A549 (cell line): Measurements from ENCODE around the gene WHRN. TPM values are rescaled to one million over a fixed set of nuclear protein-coding genes. Genes with fewer than 3 reads are reported as not detected.

Source experiments
- ATAC-seq, 2 experiments: fragments of 200-7000 bp in 1 of 2; fragments of >200 bp in 1 of 2; cut with Nextera tagmentation in 1 of 2; cut with Tn5 transposase in 1 of 2; 3 replicates each; pipeline versions ENCODE4 v1.8.0 to v1.9.1; 2018 to 2020; ENCODE audit warnings: mild to moderate bottlenecking in 1 of 2, moderate library complexity in 1 of 2
- CTCF ChIA-PET: fragments of 300-600 bp; sonication (Branson Sonifier 250); formaldehyde crosslinking; extraction: SDS; loops from one replicate; lab custom pipeline; 2021; ENCODE audit warnings: antibody characterized with exemption, inconsistent platforms; lab: Yijun Ruan, JAX
- POLR2A ChIA-PET: fragments of 350-600 bp; formaldehyde crosslinking; extraction: SDS; loops from one replicate; lab custom pipeline; 2021; ENCODE audit warnings: antibody characterized with exemption, inconsistent platforms; lab: Yijun Ruan, JAX
- DNase-seq, 2 experiments: peaks; one replicate each; pipeline versions ENCODE4 v3.0.0 to v3.0.0-alpha.2; 2011 to 2016; ENCODE audit warnings: low read depth in 1 of 2, low spot score in 1 of 2
- FAIRE-seq: peaks from 2 replicates; lab custom pipeline; 2011; peaks lifted over from hg19 to GRCh38; lab: Jason Lieb, UNC
- H3K27ac ChIP-seq, 2 experiments: fragments of >200 bp; sonication (Bioruptor Twin); formaldehyde crosslinking; 3 replicates each; pipeline ENCODE4 v1.5.1; 2016 to 2017
- H3K4me1 ChIP-seq: fragments of >200 bp; sonication (Bioruptor Twin); formaldehyde crosslinking; 3 replicates; pipeline ENCODE4 v1.6.1; 2016
- H3K4me2 ChIP-seq: fragments of >200 bp; sonication (Bioruptor Twin); formaldehyde crosslinking; 3 replicates; pipeline ENCODE4 v1.6.1; 2016
- H3K4me3 ChIP-seq: fragments of >200 bp; sonication (Bioruptor Twin); formaldehyde crosslinking; 3 replicates; pipeline ENCODE4 v1.5.1; 2016
- H3K9me3 ChIP-seq: fragments of >200 bp; sonication (Bioruptor Twin); formaldehyde crosslinking; 3 replicates; pipeline ENCODE4 v1.6.1; 2016
- CBX2 ChIP-seq: fragments of 200-600 bp; sonication (generic); IDR thresholded peaks from 2 replicates; pipeline ENCODE4 v1.6.1; 2016; ENCODE audit warnings: low read depth, mild to moderate bottlenecking, borderline replicate concordance
- CHD2 ChIP-seq: fragments of 150-350 bp; IDR thresholded peaks from 2 replicates; pipeline ENCODE4 v1.6.1; 2014; ENCODE audit warnings: low read length; ENCODE audit not compliant: partially characterized antibody
- EHMT2 ChIP-seq: fragments of 200-600 bp; sonication (generic); IDR thresholded peaks from 2 replicates; pipeline ENCODE4 v1.6.1; 2016; ENCODE audit warnings: antibody characterized with exemption, low read depth, mild to moderate bottlenecking, moderate library complexity
- ESRRA ChIP-seq: fragments of 150-350 bp; IDR thresholded peaks from 2 replicates; pipeline ENCODE4 v1.6.1; 2014; ENCODE audit warnings: mild to moderate bottlenecking, low read length, borderline replicate concordance
- HDAC2 ChIP-seq: fragments of 200-600 bp; sonication (generic); IDR thresholded peaks from 2 replicates; pipeline ENCODE4 v1.6.1; 2016
- KDM1A ChIP-seq: fragments of 200-600 bp; sonication (generic); IDR thresholded peaks from 2 replicates; pipeline ENCODE4 v1.6.1; 2016; ENCODE audit warnings: low read depth, mild to moderate bottlenecking
- MAFK ChIP-seq: fragments of 450-650 bp; IDR thresholded peaks from 2 replicates; pipeline ENCODE4 v1.6.1; 2014; ENCODE audit not compliant: partially characterized antibody
- MYC ChIP-seq: IDR thresholded peaks from 2 replicates; pipeline ENCODE4 v1.6.1; 2012; ENCODE audit warnings: mild to moderate bottlenecking, inconsistent platforms, low read length, improper control_type of control experiment, borderline replicate concordance
- NFE2L2 ChIP-seq: fragments of 150-350 bp; conservative IDR thresholded peaks from 2 replicates; pipeline ENCODE4 v1.6.1; 2014; ENCODE audit warnings: low read length
- PHF8 ChIP-seq: fragments of 200-600 bp; sonication (generic); IDR thresholded peaks from 2 replicates; pipeline ENCODE4 v1.6.1; 2016; ENCODE audit warnings: low read depth, mild to moderate bottlenecking, antibody characterized with exemption, moderate library complexity, borderline replicate concordance
- RAD21 ChIP-seq, 2 experiments: fragments of >200 bp in 1 of 2; sonication (Bioruptor Twin) in 1 of 2; formaldehyde crosslinking in 1 of 2; IDR thresholded peaks in 1 of 2; conservative IDR thresholded peaks in 1 of 2; 2 replicates in 1 of 2; 3 replicates in 1 of 2; pipeline ENCODE4 v1.6.1; 2012 to 2018; ENCODE audit warnings: inconsistent platforms in 1 of 2
- RCOR1 ChIP-seq: fragments of 150-350 bp; IDR thresholded peaks from 2 replicates; pipeline ENCODE4 v1.6.1; 2014; ENCODE audit warnings: antibody characterized with exemption, low read length, low read depth
- RFX5 ChIP-seq: fragments of 450-650 bp; IDR thresholded peaks from 2 replicates; pipeline ENCODE4 v1.7.1; 2014; ENCODE audit warnings: antibody characterized with exemption, mild to moderate bottlenecking, moderate library complexity
- RNF2 ChIP-seq: fragments of 200-600 bp; sonication (generic); IDR thresholded peaks from 2 replicates; pipeline ENCODE4 v1.6.1; 2016; ENCODE audit warnings: low read depth, mild to moderate bottlenecking, antibody characterized with exemption, moderate library complexity, borderline replicate concordance
- TFCP2L1 ChIP-seq: fragments of 250-450 bp; sonication (Bioruptor Pico); IDR thresholded peaks from 2 replicates; pipeline ENCODE4 v1.5.0; 2021; ENCODE audit warnings: mild to moderate bottlenecking
- ZNF302 ChIP-seq: fragments of 250-450 bp; sonication (Bioruptor Pico); IDR thresholded peaks from 2 replicates; pipeline ENCODE4 v1.9.0; 2021; ENCODE audit warnings: inconsistent platforms, mild to moderate bottlenecking, moderate library complexity
- WGBS: methylation state at CpG from one replicate; pipeline ENCODE4 v1.1.6; 2017; ENCODE audit errors: missing lambda C conversion rate; 5-methylcytosine and 5-hydroxymethylcytosine counted together
- polyA plus RNA-seq, 4 experiments: library from polyadenylated mRNA; depleted of rRNA in 3 of 4; stranded (reverse); fragments of >200 nt; fragmentation: RNase III in 1 of 4; extraction: RNeasy Plus Mini Kit Qiagen cat#74134 plus additional on column Dnase treatment in 1 of 4; gene quantifications; 2 replicates in 3 of 4; 3 replicates in 1 of 4; pipeline ENCODE4 v1.2.3, GENCODE V29; 2011 to 2017
- TF ChIP-seq, protein P1 (sequence below): fragments of 200-600 bp; sonication (generic); IDR thresholded peaks from 2 replicates; pipeline ENCODE4 v1.6.1; 2016; ENCODE audit warnings: antibody characterized with exemption, mild to moderate bottlenecking, moderate library complexity
- TF ChIP-seq, protein P2 (sequence below): fragments of 250-450 bp; sonication (Bioruptor Pico); IDR thresholded peaks from 2 replicates; pipeline ENCODE4 v1.5.0; 2020; ENCODE audit warnings: low read depth, mild to moderate bottlenecking, moderate library complexity
- TF ChIP-seq, protein P3 (sequence below): fragments of 450-650 bp; IDR thresholded peaks from 2 replicates; pipeline ENCODE4 v1.6.1; 2014; ENCODE audit warnings: antibody characterized with exemption
- TF ChIP-seq, protein P4 (sequence below): fragments of >200 bp; sonication (Bioruptor Twin); formaldehyde crosslinking; IDR thresholded peaks from 3 replicates; pipeline ENCODE4 v1.5.1; 2016

The WHRN gene
- polyA plus RNA-seq, 2 of the 4 experiments (the other 2 are of a cell fraction): 1.2 to 3.2 TPM

DNA sequence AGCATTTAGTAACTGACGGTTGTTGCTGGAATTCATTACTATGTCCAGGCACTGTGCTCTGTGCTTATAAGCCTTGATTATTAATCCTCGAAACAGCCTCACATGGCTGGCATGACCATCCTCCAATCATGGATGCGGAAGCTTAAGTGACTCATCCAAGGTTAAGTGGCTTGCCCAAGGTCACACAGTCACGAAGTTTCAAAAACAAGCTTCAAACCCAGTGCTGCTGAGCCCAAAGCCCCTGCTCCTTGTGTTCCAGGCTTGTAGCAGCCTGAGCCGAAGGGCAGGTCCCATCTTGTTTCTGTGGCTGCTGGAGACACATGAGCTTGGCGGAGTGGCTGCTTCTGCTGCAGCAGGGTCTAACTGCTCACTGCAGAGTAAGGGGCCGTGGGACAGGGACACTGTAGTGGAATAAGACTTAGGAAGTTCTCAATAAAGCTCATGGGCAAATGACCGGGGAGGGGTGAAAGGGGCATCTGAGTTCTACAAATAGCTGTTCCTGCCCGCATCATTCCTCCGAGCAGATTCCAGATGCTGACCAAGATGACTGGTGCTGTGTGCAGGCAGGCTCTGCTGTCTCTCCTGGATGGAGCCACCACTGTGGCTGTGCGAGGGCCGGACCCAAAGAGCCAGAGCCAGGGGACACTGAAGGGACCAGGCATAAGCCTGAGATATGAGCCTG, 32.4 kb downstream of the WHRN start (continued):
- TF ChIP-seq, protein P1, sequence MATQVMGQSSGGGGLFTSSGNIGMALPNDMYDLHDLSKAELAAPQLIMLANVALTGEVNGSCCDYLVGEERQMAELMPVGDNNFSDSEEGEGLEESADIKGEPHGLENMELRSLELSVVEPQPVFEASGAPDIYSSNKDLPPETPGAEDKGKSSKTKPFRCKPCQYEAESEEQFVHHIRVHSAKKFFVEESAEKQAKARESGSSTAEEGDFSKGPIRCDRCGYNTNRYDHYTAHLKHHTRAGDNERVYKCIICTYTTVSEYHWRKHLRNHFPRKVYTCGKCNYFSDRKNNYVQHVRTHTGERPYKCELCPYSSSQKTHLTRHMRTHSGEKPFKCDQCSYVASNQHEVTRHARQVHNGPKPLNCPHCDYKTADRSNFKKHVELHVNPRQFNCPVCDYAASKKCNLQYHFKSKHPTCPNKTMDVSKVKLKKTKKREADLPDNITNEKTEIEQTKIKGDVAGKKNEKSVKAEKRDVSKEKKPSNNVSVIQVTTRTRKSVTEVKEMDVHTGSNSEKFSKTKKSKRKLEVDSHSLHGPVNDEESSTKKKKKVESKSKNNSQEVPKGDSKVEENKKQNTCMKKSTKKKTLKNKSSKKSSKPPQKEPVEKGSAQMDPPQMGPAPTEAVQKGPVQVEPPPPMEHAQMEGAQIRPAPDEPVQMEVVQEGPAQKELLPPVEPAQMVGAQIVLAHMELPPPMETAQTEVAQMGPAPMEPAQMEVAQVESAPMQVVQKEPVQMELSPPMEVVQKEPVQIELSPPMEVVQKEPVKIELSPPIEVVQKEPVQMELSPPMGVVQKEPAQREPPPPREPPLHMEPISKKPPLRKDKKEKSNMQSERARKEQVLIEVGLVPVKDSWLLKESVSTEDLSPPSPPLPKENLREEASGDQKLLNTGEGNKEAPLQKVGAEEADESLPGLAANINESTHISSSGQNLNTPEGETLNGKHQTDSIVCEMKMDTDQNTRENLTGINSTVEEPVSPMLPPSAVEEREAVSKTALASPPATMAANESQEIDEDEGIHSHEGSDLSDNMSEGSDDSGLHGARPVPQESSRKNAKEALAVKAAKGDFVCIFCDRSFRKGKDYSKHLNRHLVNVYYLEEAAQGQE: no peak
- TF ChIP-seq RAD21 (conservative IDR thresholded peaks at IDR 0.05 in 1 of 2, IDR thresholded peaks at IDR 0.05 in 1 of 2) (no peak), RFX5 (no peak)

DNA sequence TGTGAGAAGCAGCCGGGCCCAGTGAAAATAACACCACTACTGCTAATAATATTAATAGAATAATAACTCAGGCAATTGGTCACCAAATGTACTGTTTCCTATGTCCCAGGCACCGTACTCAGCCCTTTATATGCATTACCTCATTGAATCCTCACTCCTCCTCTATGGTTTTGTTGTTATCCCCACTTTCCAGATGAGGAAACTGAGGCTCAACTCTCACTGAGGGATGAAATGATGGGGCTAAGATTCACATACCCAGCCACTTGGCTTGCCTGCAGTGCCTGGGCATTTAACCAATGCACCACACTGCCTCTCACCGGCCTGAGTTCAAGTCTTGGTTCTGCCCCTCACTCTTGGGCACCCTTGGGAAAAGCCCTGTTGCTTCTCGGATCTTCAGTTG, 34.1 kb downstream of the WHRN start:
- POLR2A ChIA-PET: interaction anchor here (0.6 kb wide), 1 partner anchor 116 kb away, joined by 5 read pairs; the partner anchor contains the start of gene ATP6V1G1
- no peak for TF ChIP-seq RAD21 (conservative IDR thresholded peaks at IDR 0.05 in 1 of 2, IDR thresholded peaks at IDR 0.05 in 1 of 2)
- DNase-seq (no peak), ATAC-seq (no peak), FAIRE-seq (no peak)
- H3K9me3 ChIP-seq: no peaks in the 10 kb centered on the region
- CTCF ChIA-PET: no interaction called here
- H3K4me1 ChIP-seq: no peaks in the 10 kb centered on the region
- H3K4me2 ChIP-seq: no peak overlapping the region
- no peak overlapping the region for H3K4me3 ChIP-seq
- no peak overlapping the region for H3K27ac ChIP-seq
- 86% methylated on average over 4 of the region's 4 CpGs for WGBS

DNA sequence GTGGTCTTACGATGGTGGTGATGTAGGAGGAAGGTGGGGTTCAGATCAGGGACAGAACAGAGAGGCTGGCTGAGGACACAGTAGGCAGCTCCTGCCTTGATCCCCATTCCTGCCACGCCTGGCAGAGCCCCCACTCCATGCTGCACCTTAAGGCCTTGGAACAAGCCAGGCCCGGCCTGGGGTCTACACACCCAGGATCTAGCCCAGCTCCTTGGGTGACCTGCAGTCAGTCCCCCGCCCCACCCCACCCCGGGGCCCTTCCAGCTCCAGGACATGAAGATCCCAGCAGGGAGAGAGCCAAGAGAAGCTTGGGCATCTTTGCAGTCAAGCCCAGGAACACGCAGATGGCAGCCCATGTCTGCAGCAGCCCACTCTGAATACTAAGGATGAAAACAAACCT, 34.7 kb downstream of the WHRN start:
- ATAC-seq: no peak
- TF ChIP-seq ZNF302 (no peak), CHD2 (no peak), MAFK (no peak), RCOR1 (no peak), MYC (no peak), KDM1A (no peak), NFE2L2 (no peak), CBX2 (no peak), TFCP2L1 (CRISPR knock-in tag) (no peak), RNF2 (no peak), ESRRA (no peak), HDAC2 (no peak), EHMT2 (no peak), PHF8 (no peak)
- TF ChIP-seq, protein P2, sequence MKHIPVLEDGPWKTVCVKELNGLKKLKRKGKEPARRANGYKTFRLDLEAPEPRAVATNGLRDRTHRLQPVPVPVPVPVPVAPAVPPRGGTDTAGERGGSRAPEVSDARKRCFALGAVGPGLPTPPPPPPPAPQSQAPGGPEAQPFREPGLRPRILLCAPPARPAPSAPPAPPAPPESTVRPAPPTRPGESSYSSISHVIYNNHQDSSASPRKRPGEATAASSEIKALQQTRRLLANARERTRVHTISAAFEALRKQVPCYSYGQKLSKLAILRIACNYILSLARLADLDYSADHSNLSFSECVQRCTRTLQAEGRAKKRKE (CRISPR knock-in tag): no peak
- TF ChIP-seq, protein P3, sequence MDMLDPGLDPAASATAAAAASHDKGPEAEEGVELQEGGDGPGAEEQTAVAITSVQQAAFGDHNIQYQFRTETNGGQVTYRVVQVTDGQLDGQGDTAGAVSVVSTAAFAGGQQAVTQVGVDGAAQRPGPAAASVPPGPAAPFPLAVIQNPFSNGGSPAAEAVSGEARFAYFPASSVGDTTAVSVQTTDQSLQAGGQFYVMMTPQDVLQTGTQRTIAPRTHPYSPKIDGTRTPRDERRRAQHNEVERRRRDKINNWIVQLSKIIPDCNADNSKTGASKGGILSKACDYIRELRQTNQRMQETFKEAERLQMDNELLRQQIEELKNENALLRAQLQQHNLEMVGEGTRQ: no peak
- TF ChIP-seq, protein P1: no peak
- TF ChIP-seq, protein P4, sequence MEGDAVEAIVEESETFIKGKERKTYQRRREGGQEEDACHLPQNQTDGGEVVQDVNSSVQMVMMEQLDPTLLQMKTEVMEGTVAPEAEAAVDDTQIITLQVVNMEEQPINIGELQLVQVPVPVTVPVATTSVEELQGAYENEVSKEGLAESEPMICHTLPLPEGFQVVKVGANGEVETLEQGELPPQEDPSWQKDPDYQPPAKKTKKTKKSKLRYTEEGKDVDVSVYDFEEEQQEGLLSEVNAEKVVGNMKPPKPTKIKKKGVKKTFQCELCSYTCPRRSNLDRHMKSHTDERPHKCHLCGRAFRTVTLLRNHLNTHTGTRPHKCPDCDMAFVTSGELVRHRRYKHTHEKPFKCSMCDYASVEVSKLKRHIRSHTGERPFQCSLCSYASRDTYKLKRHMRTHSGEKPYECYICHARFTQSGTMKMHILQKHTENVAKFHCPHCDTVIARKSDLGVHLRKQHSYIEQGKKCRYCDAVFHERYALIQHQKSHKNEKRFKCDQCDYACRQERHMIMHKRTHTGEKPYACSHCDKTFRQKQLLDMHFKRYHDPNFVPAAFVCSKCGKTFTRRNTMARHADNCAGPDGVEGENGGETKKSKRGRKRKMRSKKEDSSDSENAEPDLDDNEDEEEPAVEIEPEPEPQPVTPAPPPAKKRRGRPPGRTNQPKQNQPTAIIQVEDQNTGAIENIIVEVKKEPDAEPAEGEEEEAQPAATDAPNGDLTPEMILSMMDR: no peak
- TF ChIP-seq, all 56 proteins: peak for 0
- no peak for DNase-seq
- CTCF ChIA-PET: no interaction called here
- WGBS: 74% methylated on average over 4 of the region's 6 CpGs
- Histone ChIP-seq H3K4me1 (no peaks in the 10 kb centered on the region), H3K4me2 (no peak overlapping the region), H3K27ac (no peak overlapping the region), H3K9me3 (no peaks in the 10 kb centered on the region), H3K4me3 (no peak overlapping the region)
- FAIRE-seq: no peak
- POLR2A ChIA-PET: interaction anchor here (0.6 kb wide), 1 partner anchor 117 kb away, joined by 5 read pairs; the partner anchor contains the start of gene ATP6V1G1
